ENCODE data around the gene ZNF679.
A peak's percentile ranks its signal among the peaks of the same experiment; 100 is the strongest.
"Not testable (repeated sequence)": the region's sequence is repeated elsewhere in the genome, so short reads cannot be mapped to it uniquely, and the experiment has no call there.

ZNF679 gene

GRCh38 chr7:64228174-64228573 lies at the start of gene ZNF679:
Gene ZNF679 (plus strand): TSS chr7:64228474. CDS start chr7:64249118, 20,644 bp downstream.
- TF ChIP-seq, protein P1, sequence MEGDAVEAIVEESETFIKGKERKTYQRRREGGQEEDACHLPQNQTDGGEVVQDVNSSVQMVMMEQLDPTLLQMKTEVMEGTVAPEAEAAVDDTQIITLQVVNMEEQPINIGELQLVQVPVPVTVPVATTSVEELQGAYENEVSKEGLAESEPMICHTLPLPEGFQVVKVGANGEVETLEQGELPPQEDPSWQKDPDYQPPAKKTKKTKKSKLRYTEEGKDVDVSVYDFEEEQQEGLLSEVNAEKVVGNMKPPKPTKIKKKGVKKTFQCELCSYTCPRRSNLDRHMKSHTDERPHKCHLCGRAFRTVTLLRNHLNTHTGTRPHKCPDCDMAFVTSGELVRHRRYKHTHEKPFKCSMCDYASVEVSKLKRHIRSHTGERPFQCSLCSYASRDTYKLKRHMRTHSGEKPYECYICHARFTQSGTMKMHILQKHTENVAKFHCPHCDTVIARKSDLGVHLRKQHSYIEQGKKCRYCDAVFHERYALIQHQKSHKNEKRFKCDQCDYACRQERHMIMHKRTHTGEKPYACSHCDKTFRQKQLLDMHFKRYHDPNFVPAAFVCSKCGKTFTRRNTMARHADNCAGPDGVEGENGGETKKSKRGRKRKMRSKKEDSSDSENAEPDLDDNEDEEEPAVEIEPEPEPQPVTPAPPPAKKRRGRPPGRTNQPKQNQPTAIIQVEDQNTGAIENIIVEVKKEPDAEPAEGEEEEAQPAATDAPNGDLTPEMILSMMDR (IDR thresholded peaks at IDR 0.05), result not testable (repeated sequence)

GRCh38 chr7:64180989-64181388 lies 47.3 kb upstream of the ZNF679 start:
- TF ChIP-seq, protein P1 (IDR thresholded peaks at IDR 0.05), result peak; percentile 58; the same call in 1 of the 2 replicates

DNA sequence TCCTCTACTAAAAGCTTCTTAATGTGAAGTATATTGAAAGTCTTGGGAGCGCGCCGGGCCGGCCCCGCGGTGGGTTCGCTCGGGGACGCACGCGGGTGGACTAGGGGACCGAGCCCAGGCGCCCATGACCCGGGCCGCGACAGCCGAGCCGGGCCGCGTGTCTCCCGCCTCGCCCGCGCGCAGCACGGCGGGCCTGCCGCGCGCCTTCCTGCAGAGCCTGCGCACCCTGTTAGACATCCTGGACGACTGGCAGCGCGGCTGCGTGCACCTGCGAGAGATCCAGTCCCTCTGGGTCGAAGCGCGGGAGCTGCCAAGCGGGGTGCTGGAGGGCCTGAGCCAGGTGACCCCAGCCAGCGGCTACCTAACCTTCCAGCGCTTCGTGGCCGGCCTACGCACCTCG lies 46.7 kb upstream of the ZNF679 start:
- TF ChIP-seq, protein P1 (IDR thresholded peaks at IDR 0.05), result no peak

- TF ChIP-seq, protein P1 (IDR thresholded peaks at IDR 0.05), result no peak
Observed at GRCh38 chr7:64182036-64182790, 46.1 kb upstream of the ZNF679 start.

- TF ChIP-seq, protein P1 (IDR thresholded peaks at IDR 0.05), result peak; percentile 67
Observed at GRCh38 chr7:64183126-64183742, 45.0 kb upstream of the ZNF679 start.

DNA sequence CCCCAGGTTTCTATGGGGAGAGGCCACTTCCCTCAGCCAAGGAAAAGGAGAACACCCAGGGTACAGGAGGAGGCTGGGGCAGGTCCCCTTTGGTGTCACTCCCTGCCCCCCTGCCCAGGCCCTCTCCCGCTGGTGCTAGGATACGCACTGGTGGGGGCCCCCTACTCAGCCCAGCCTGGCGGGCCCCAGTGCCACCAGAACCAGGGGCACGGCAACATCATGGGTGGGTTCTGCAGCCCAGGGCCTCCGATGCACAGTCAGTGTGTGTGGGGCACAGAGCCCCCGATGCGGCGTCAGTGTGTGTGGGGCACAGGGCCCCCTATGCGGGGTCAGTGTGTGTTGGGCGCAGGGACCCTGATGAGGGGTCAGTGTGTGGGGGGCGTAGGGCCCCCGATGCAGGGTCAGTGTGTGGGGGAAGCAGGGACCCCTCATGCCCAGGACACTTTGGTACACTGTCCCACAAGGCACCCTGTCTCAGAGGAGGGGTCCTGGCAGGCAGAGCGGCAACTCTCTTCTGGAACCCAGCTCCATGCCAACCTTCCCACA lies 44.4 kb upstream of the ZNF679 start:
- TF ChIP-seq, protein P1 (IDR thresholded peaks at IDR 0.05), result no peak

- TF ChIP-seq, protein P1 (IDR thresholded peaks at IDR 0.05), result no peak
Observed at GRCh38 chr7:64184376-64184775, 43.9 kb upstream of the ZNF679 start.

Data from LNCAP (cell line).